Esophagus squamous epithelium (tissue), 4 donors: Measurements from ENCODE around the gene CD8A.
"Not testable (repeated sequence)": the region's sequence is repeated elsewhere in the genome, so short reads cannot be mapped to it uniquely, and the experiment has no call there.

ENCODE experiments used
- POLR2A ChIP-seq, 4 donors: fragments of 450-650 bp; IDR thresholded peaks; one replicate each; pipeline ENCODE4 v1.6.1; 2017; ENCODE audit warnings: antibody characterized with exemption in 4 of 4, mild to moderate bottlenecking in 4 of 4, moderate library complexity in 3 of 4
- TF ChIP-seq, protein P1 (sequence below), 6 experiments: fragments of 450-650 bp in 4 of 6; fragments of 200-600 bp in 2 of 6; sonication (generic) in 2 of 6; IDR thresholded peaks; one replicate each; pipeline ENCODE4 v1.5.1; 2016 to 2019; ENCODE audit warnings: antibody characterized with exemption in 6 of 6, mild to moderate bottlenecking in 4 of 6, moderate library complexity in 4 of 6

- TF ChIP-seq, protein P1, sequence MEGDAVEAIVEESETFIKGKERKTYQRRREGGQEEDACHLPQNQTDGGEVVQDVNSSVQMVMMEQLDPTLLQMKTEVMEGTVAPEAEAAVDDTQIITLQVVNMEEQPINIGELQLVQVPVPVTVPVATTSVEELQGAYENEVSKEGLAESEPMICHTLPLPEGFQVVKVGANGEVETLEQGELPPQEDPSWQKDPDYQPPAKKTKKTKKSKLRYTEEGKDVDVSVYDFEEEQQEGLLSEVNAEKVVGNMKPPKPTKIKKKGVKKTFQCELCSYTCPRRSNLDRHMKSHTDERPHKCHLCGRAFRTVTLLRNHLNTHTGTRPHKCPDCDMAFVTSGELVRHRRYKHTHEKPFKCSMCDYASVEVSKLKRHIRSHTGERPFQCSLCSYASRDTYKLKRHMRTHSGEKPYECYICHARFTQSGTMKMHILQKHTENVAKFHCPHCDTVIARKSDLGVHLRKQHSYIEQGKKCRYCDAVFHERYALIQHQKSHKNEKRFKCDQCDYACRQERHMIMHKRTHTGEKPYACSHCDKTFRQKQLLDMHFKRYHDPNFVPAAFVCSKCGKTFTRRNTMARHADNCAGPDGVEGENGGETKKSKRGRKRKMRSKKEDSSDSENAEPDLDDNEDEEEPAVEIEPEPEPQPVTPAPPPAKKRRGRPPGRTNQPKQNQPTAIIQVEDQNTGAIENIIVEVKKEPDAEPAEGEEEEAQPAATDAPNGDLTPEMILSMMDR (IDR thresholded peaks at IDR 0.05): not testable (repeated sequence)
- TF ChIP-seq POLR2A (IDR thresholded peaks at IDR 0.05): not testable (repeated sequence)
Observed at GRCh38 chr2:86839871-86840548, 49.3 kb upstream of the CD8A start.
